ENCODE results near the gene FAM120B.

Gene FAM120B

DNA sequence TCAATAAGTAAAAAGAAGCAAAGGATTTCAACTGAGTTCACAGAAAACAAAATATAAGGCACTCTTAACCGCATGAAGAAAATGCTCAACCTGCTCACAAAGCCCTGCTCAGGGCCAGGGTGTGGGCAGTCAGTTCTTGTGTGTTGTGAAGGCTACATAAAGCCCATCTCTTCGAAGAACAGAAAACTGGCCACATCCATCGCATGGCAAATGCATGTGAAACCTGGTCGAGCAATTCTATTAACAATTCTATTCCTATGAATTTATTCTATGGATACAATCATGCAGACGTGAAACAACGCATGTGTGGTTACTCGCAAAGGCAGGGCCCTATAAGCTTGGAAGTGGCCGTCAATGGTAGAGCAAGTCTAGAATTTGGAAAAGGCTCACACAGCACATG lies 136.0 kb downstream of the FAM120B start:
- peaks cover 5% of the 10 kb centered on the region for H3K4me1 Mint-ChIP-seq
- no peak for ATAC-seq
- H3K36me3 Mint-ChIP-seq (ENCODE audit: low read depth), result no peaks in the 10 kb centered on the region
- no peaks in the 10 kb centered on the region for H3K9me3 Mint-ChIP-seq
- no peak overlapping the region for H3K4me3 Mint-ChIP-seq
- DNase-seq, result no peak
- H3K27ac Mint-ChIP-seq, result no peak overlapping the region
- H3K27me3 Mint-ChIP-seq, result no peaks in the 10 kb centered on the region

DNA sequence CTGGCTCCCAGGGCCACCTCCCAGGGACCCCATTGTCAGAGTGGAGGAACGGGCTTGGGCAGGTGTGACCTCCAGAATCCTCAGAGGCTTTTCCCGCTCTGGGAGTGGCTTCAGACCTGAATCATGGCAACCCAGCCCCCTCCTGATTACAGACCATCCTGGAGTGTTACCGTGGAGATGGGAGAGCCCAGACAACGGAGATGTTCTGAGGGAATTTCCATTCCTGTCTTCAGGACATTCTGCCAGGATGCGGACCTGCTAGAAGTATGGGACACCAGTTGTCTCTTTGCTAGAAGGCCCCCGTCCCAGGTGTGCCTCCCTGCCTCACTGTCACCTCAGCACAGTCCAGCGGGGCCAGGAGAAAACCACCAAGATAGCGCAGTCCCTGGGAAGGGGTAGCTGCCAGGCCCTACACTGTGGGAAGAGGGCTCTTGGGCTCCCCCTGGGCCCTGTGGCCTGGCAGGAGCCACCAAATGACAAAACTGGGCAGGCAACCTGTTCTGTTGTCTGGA lies 136.6 kb downstream of the FAM120B start:
- Mint-ChIP-seq H3K36me3 (ENCODE audit: low read depth) (no peaks in the 10 kb centered on the region), H3K4me3 (no peak overlapping the region), H3K4me1 (peaks cover under 1% of the 10 kb centered on the region), H3K27ac (no peak overlapping the region), H3K27me3 (no peaks in the 10 kb centered on the region), H3K9me3 (no peaks in the 10 kb centered on the region)
- DNase-seq (no peak), ATAC-seq (no peak)

DNA sequence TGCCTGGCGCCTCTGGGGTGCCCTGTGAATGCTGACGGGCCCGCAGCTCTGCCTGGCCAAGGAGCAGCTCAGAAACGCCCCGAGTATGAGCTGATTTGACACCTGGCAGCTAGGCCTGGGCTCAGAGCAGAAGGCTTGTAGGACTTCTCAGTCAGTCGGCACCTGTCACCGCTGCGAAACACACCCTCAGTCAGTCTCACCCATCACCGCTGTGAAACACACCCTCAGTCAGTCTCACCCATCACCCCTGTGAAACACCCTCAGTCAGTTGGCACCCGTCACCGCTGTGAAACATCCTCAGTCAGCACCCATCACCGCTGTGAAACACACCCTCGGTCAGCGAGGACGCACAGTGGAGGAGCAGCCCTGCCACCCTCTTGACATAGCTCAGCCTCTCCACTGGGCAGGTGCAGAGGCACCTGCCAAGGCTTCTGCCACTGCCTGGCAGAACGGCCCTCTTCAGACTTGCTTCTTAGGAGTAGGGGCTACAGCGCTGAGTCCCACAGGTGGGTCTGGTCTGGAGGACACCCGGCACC lies 137.6 kb downstream of the FAM120B start:
- no peaks in the 10 kb centered on the region for H3K36me3 Mint-ChIP-seq (ENCODE audit: low read depth)
- DNase-seq, result no peak
- no peak for ATAC-seq
- H3K4me3 Mint-ChIP-seq, result no peak overlapping the region
- H3K9me3 Mint-ChIP-seq, result no peaks in the 10 kb centered on the region
- no peak overlapping the region for H3K27ac Mint-ChIP-seq
- H3K27me3 Mint-ChIP-seq, result no peaks in the 10 kb centered on the region
- no peaks in the 10 kb centered on the region for H3K4me1 Mint-ChIP-seq

- DNase-seq (no peak), ATAC-seq (no peak)
- Mint-ChIP-seq H3K27me3 (no peaks in the 10 kb centered on the region), H3K27ac (no peak overlapping the region), H3K4me3 (no peak overlapping the region), H3K36me3 (ENCODE audit: low read depth) (no peaks in the 10 kb centered on the region), H3K4me1 (no peaks in the 10 kb centered on the region), H3K9me3 (no peaks in the 10 kb centered on the region)
Measured at GRCh38 chr6:170444811-170445211, 138.3 kb downstream of the FAM120B start.

GRCh38 chr6:170445487-170445886 lies 138.9 kb downstream of the FAM120B start:
- H3K27me3 Mint-ChIP-seq, result no peaks in the 10 kb centered on the region
- ATAC-seq (no peak), DNase-seq (no peak)
- no peaks in the 10 kb centered on the region for H3K9me3 Mint-ChIP-seq
- H3K27ac Mint-ChIP-seq, result no peak overlapping the region
- H3K4me3 Mint-ChIP-seq, result no peak overlapping the region
- H3K36me3 Mint-ChIP-seq (ENCODE audit: low read depth), result no peaks in the 10 kb centered on the region
- no peaks in the 10 kb centered on the region for H3K4me1 Mint-ChIP-seq

DNA sequence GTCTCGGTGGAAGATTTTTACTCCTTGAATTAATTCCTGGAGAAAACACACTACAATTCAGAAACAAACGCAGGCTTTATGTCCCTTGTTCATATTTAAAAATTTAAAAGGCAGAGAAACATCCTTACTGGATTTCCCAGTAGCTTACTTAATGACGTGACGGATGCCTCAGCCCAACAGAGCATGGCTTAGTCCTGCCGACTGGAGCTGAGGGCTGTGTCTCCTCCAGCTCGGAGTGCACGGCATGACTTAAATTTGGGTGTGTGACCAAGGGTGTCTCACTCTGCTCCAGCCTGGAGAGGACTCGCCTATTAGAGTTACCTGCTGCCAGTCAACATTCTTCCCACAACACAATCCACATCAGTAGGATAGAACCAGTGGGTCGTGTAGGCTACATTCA lies 139.4 kb downstream of the FAM120B start:
- Mint-ChIP-seq H3K27ac (no peak overlapping the region), H3K36me3 (ENCODE audit: low read depth) (no peaks in the 10 kb centered on the region), H3K27me3 (no peaks in the 10 kb centered on the region), H3K4me3 (no peak overlapping the region), H3K4me1 (no peaks in the 10 kb centered on the region), H3K9me3 (no peaks in the 10 kb centered on the region)
- ATAC-seq (no peak), DNase-seq (no peak)

GRCh38 chr6:170446841-170447560 lies 140.4 kb downstream of the FAM120B start:
- no peaks in the 10 kb centered on the region for H3K36me3 Mint-ChIP-seq (ENCODE audit: low read depth)
- no peak overlapping the region for H3K4me3 Mint-ChIP-seq
- DNase-seq (no peak), ATAC-seq (no peak)
- no peaks in the 10 kb centered on the region for H3K9me3 Mint-ChIP-seq
- no peaks in the 10 kb centered on the region for H3K4me1 Mint-ChIP-seq
- H3K27ac Mint-ChIP-seq, result no peak overlapping the region
- no peaks in the 10 kb centered on the region for H3K27me3 Mint-ChIP-seq

GRCh38 chr6:170447561-170447930 lies 141.0 kb downstream of the FAM120B start:
- Mint-ChIP-seq H3K27ac (no peak overlapping the region), H3K27me3 (no peaks in the 10 kb centered on the region), H3K4me1 (no peaks in the 10 kb centered on the region), H3K4me3 (no peak overlapping the region), H3K36me3 (ENCODE audit: low read depth) (no peaks in the 10 kb centered on the region), H3K9me3 (peaks cover under 1% of the 10 kb centered on the region)
- ATAC-seq, result no peak
- no peak for DNase-seq

DNA sequence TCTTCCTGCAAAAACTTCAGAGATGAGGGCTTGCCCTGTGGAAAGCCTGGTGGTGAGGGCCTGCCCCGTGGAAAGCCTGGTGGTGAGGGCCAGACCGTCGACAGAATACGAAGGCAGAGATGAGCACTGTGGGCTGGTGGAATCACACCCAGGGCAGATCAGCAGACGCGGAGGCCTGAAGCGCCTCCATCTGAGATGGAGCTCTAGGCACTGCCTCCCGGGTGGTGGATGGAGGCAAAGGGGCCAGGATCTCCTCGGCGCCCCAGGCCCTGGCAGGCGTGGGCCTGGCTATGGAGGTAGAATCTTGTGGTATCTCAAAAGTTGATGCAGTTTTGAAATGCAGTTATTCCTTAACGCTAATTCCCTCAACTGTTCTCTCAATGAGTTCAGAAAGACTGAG lies 141.8 kb downstream of the FAM120B start:
- Mint-ChIP-seq H3K36me3 (ENCODE audit: low read depth) (no peaks in the 10 kb centered on the region), H3K27ac (no peak overlapping the region), H3K4me1 (peaks cover 2% of the 10 kb centered on the region), H3K9me3 (peaks cover 5% of the 10 kb centered on the region), H3K4me3 (no peak overlapping the region), H3K27me3 (no peaks in the 10 kb centered on the region)
- no peak for ATAC-seq
- no peak for DNase-seq

GRCh38 chr6:170448751-170449630 lies 142.4 kb downstream of the FAM120B start:
- Mint-ChIP-seq H3K4me1 (peaks cover 3% of the 10 kb centered on the region), H3K36me3 (ENCODE audit: low read depth) (no peaks in the 10 kb centered on the region), H3K27ac (no peak overlapping the region), H3K27me3 (no peaks in the 10 kb centered on the region), H3K9me3 (peaks cover 5% of the 10 kb centered on the region), H3K4me3 (no peak overlapping the region)
- DNase-seq (no peak), ATAC-seq (no peak)

DNA sequence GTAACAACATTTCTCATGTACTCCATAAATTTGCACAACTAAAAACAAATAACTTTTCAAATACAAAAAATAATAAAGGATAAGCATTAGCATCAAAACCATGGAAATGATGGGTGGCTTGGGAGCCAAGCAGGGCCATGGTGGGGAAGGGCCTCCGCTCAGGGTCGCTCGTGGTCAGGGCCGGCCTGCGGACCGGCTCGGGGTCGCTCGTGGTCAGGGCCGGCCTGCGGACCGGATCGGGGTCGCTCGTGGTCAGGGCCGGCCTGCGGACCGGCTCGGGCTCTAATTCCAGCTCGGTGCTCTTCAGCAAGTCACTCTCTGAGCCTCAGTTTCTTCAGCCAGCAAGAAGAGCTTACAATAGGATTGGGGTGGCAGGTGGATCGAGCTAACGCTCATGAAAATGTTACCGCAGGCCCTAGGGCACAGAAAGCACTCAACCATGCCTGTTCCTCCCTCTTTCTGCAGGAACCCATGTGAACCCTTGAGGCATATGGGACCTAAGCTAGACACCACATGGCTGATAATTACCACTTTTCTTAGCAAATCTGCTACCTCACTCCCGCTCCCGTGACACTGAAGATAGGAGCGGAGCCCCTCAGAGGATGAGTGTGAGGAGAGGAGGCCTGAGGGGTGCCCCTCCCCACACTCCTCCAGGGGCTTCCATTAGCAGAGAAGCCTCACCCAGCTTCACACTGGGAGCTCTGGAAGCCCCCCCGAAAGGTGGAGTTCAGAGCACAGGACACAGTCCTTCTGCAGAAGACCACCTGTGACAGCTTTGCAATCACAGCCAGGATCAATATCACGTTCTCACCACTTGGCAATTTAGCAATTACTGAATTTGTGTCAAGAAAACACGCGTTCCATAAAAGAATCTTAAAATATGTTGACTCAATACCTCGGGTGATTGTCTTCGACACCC lies 143.5 kb downstream of the FAM120B start:
- H3K27me3 Mint-ChIP-seq, result no peaks in the 10 kb centered on the region
- peaks cover 12% of the 10 kb centered on the region for H3K4me1 Mint-ChIP-seq
- H3K4me3 Mint-ChIP-seq, result no peak overlapping the region
- ATAC-seq, result no peak
- peaks cover 5% of the 10 kb centered on the region for H3K9me3 Mint-ChIP-seq
- no peak for DNase-seq
- no peak overlapping the region for H3K27ac Mint-ChIP-seq
- no peaks in the 10 kb centered on the region for H3K36me3 Mint-ChIP-seq (ENCODE audit: low read depth)

- no peaks in the 10 kb centered on the region for H3K36me3 Mint-ChIP-seq (ENCODE audit: low read depth)
- no peak for ATAC-seq
- H3K9me3 Mint-ChIP-seq, result peaks cover 5% of the 10 kb centered on the region
- H3K27me3 Mint-ChIP-seq, result no peaks in the 10 kb centered on the region
- DNase-seq, result no peak
- no peak overlapping the region for H3K4me3 Mint-ChIP-seq
- H3K27ac Mint-ChIP-seq, result no peak overlapping the region
- H3K4me1 Mint-ChIP-seq, result peaks cover 12% of the 10 kb centered on the region
Measured at GRCh38 chr6:170450916-170451761, 144.6 kb downstream of the FAM120B start.

GRCh38 chr6:170451762-170452651 lies 145.4 kb downstream of the FAM120B start:
- Mint-ChIP-seq H3K36me3 (ENCODE audit: low read depth) (no peaks in the 10 kb centered on the region), H3K9me3 (peaks cover 5% of the 10 kb centered on the region), H3K27ac (no peak overlapping the region), H3K4me3 (no peak overlapping the region), H3K4me1 (peaks cover 12% of the 10 kb centered on the region), H3K27me3 (no peaks in the 10 kb centered on the region)
- ATAC-seq, result no peak
- DNase-seq, result no peak

Data from activated naive CD8-positive, alpha-beta T cell treated with anti-CD3 and anti-CD28 coated beads, Interleukin-2, amount 50 U/mL, for 24 hours (primary cell).